Measurements from ENCODE around the gene COL5A2.

The COL5A2 gene

GRCh38 chr2:189146553-189146952, 33.0 kb downstream of the COL5A2 start:
- no peak for DNase-seq

DNA sequence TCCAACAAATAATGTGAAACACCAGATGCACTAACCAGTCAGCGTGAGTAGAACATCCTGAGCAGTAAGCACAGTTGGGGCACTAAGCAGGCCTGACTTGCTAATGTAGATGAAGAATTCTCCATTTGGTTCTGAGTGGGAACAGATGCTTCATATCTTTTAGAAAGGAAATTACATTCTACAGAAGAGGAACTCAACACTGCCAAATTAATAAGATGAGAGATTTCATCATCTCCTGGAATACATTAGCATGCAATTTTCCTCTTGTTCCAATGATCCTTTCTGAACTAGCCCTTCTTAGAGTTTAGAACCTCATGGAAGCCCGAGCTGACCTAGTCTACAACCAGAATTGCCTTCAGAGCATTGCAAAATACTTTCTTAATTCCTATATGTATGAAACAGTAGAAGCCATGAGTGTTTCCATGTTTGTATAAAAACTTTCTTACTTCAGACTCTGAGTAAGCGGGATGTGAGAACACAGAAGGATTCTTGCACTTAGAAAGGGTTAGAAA, 34.8 kb downstream of the COL5A2 start:
- DNase-seq = no peak

GRCh38 chr2:189143925-189144324, 35.6 kb downstream of the COL5A2 start:
- no peak for DNase-seq

DNA sequence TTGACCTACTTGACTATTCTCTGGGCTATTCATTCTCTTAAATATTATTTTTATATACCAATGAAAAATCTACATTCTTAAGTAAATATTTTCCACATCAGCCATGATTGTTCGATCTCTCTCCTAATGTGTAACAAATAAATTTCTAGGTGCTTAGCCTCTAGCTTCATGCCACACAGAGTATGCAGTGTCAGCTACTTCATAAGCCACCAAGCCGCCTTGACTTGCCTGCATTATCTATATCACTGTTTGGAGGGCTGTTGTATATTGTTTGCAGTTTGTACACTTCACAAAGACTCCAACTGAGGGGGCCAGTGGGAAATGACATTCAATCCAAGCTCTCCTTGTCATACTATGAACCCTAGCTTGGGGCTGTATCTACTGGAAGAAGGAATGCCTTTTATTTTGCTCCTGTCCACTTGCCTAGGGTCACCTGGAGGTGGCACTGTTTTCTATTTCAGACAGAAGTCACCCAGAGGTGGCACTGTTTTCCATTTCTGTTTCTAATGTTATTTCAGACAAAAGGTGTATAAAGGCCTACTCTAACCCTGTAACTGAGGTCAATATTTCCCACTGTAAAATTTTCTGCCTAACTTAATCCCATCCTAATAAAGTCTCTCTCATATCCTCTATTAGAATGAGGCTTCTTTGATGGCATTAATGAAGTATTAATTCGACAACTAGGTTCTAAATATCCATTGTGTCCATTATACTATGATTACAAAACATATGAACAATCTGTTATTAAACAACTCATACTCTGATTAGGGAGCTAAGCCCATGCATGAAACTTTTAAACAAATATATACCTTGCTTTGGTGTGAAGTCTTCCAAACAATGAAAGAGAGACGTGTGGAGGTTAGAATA, 36.4 kb downstream of the COL5A2 start:
- peak; percentile 31 for DNase-seq

DNA sequence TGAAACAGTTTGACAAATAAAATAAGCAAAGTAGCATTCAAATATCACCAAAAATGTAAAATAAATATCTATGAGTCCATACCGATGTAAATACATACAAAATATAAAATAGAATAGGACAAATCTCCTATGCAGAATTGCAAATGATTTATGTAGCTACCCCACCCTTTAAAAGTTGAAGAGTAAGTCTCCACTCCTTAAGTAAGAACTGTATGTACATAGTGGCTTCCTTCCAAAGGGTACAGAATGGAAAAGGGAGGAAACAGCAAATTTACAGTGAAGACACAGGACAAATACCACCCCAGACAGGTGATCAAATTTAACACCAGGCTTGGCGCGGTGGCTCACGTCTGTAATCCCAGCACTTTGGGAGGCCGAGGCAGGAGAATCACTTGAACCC, 40.8 kb downstream of the COL5A2 start:
- no peak for DNase-seq

GRCh38 chr2:189137519-189137918, 42.0 kb downstream of the COL5A2 start:
- DNase-seq = no peak

DNA sequence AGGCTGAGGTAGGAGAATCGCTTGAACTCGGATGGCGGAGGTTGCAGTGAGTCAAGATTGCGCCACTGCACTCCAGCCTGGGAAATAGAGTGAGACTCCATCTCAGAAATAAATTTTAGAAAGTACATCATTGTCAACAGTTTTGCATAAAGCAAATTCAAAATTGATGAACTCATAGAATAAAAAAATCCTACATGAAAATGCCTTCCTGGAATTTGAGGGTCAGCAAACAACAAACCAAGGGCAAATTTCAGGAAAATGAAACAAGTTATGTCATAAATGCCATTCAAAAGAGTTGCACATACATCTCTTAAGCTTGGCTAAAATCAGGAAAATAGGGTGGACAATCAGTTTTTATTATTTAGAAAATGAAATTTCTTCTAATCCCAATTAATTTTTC, 45.1 kb downstream of the COL5A2 start:
- no peak for DNase-seq

- no peak for DNase-seq
Measured at GRCh38 chr2:189131991-189132390, 47.6 kb downstream of the COL5A2 start.

GRCh38 chr2:189129971-189130370, 49.6 kb downstream of the COL5A2 start:
- no peak for DNase-seq

DNA sequence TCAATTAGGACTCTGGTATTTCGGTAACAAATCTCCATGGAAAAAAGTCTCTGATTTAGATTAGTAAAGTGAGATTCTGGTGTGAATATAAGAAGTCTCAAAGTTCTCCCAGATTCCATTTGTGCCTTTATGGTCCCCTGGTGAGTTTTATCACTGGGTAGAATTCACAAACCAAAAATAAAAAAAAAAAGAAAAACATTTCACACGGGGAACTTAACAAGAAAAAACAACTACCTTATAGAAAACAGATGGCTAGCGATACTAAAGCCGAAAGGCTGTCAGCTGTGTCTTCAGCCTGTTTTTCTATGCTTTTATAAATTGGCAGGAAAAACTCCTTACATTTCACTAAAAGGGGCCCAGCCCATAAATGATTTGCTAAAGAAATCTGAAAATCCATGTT, 50.6 kb downstream of the COL5A2 start:
- no peak for DNase-seq

DNA sequence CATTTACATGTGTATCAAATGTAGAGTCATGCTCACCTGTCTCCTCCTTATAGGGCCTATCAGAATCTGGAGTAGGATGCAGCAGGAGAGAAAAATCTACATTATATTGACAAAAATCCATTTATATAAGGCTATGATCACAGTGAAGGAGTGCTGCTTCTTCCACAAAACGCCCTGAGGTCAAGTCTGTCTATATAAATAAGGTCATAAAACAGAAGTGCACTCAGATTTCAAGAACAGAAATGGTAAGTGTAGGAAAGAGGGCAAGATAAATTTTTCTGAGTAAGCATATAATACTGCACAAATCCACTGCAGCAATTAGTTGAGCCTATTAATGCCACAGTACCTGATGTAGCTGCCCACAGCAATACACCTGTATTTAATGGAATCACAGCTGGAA, 51.8 kb downstream of the COL5A2 start:
- DNase-seq = no peak

- DNase-seq = no peak
Measured at GRCh38 chr2:189125195-189125594, 54.4 kb downstream of the COL5A2 start.

DNA sequence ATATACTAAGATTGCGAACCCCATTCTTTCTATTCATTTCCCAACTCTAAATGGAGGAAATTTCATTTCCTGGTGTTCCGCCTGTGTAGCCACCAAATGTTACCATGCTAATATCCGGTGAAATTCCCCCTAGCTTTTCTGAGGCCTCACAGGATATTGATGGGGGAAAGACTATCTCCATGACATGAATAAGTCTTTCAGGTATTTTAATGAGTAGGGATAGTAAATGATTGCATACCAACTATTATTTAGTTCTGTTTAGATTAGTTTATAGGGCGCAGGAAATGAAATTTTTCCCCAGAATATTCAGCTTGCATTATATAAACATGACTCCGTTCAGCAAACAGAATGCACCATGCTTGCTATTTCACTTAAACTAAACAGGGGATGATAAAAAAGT, 55.4 kb downstream of the COL5A2 start:
- DNase-seq = no peak

GRCh38 chr2:189118386-189118785, 61.2 kb downstream of the COL5A2 start:
- no peak for DNase-seq

GRCh38 chr2:189116979-189117378, 62.6 kb downstream of the COL5A2 start:
- no peak for DNase-seq

DNA sequence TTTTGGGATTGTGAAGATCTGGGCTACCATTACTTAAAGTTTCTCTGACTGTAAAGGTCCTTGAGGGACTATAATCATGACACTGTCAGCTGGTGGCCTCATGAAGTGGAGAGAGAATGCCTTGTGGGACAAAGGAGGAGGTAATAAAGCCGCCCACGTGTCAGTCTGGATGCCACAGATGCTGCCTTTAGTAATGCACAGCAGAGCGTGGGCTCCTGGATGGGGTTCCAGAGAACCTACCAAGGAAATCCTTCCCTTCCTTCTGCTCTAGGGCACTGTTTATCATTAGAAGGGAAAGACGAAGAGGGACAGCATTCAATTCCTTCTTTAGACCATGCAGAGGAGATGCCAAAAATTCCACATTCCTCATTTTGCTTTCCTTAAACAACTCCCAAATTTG, 63.5 kb downstream of the COL5A2 start:
- DNase-seq = no peak

- DNase-seq = no peak
Measured at GRCh38 chr2:189115126-189115525, 64.4 kb downstream of the COL5A2 start.

GRCh38 chr2:189113963-189114362, 65.6 kb downstream of the COL5A2 start:
- no peak for DNase-seq

DNA sequence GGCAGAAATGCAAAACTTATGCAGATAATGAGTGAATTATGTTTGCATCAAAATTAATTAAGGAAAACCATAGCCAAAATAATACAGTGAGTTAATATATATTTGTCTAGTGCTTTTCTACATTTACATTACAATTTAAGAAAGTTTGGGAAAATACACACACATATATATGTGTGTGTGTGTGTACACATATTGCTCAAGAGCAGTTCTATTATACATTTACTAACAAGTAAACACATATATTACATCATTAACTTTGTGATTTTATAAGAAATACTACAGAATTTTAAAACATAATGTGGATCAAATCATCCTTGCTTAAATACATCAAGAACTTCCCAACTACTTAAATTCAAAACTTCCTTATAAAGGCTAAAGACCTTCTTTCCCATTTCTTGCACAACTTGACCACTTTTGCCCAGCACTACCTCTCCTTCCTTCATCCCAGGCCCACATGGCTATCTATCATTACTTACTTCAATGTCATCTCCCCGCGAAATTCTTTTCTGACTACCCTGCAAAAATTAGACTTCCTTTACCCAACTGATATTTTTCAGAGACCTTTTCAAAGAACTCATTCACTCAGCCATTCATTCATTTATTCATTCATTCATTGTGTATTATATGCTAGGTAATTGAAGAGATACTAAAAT, 68.4 kb downstream of the COL5A2 start:
- DNase-seq = no peak

DNA sequence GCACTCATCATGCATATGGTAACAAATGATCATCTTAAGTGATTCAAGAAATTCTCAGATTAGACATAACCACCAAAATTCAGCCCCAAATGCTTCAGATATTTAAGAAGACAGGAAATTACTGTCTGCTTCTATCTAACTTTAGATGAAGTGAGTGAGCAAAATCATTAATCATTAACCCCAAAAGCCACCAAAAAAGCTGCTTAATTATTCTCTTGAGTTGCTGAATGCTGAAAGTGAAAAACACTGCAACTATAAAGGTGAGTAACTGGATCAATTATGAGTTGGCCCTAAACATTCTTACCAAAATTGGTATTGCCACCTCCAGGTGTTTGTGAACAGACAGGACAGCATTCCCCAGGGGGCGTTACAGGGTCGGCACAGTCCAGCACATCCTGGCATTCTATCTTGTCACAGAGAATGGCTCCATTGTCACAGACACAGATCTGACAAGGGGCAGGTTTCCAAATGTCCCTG, 69.6 kb downstream of the COL5A2 start:
- DNase-seq = no peak

DNA sequence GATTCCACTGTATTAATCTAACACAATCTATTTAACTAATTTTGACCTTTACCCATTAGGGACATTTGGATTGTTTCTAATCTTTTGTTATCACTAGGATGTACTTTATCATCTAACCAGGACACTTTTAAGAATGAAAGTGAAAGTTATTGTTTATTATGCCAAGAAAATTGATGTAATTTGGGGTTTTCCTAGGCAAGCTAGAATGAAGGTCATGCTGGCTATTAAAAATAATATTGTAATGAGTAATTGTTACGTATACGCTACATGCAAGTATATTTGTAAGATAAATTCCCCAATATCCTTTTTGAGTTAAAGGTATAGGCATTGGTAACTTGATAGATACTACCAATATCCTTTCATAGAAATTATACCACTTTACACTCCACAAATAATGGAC, 74.6 kb downstream of the COL5A2 start:
- DNase-seq = no peak

- no peak for DNase-seq
Measured at GRCh38 chr2:189102735-189103134, 76.8 kb downstream of the COL5A2 start.

- no peak for DNase-seq
Measured at GRCh38 chr2:189097934-189098333, 81.6 kb downstream of the COL5A2 start.

DNA sequence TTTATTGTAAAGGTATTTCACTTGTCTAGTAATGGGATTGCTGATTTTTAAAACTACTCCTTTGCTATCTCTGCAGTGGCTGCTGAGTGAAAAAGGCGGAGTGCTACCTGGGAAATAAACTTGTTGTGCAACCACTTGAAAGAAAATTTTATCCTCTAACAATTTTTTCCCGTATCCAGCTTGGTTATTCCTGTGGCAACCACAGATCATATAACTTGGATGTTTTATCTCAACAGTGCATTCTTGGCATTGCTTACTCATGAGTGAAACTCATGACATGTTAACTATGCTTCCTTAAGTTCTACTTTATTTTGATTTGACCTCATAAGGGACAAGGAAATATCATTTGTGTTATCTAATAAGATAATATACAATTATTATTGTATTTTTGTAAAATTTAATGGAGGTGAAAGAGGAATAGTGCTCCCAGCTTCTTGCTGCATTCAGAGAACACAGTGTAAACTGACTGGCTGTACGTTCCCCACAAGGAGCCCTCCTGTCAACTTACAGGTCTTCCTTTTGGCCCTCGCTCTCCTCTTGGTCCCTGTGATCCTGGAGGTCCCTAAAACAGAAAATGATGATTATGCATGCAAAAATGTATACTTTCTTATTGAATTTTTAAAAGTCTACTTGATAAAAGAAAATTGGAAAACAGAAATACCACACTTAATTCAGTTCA, 82.7 kb downstream of the COL5A2 start:
- DNase-seq = no peak

Measured in activated T-cell treated with anti-CD3 and anti-CD28 coated beads, Interleukin-2, amount 50 U/mL, for 1 hour (primary cell).